Activated gamma-delta T cell treated with anti-CD3 and anti-CD28 coated beads, Interleukin-2, amount 50 U/mL, for 16 hours (primary cell): Measurements from ENCODE around the gene PHIP.

ENCODE experiments used
- DNase-seq: peaks from one replicate; pipeline ENCODE4 v3.0.0-alpha.2; 2020; ENCODE audit warnings: low read depth

Gene PHIP

GRCh38 chr6:79070206-79070825 lies 7.7 kb downstream of the PHIP start:
- no peak for DNase-seq

- DNase-seq, result no peak
These were observed 11.2 kb downstream of the PHIP start for GRCh38 chr6:79066828-79067227.

- no peak for DNase-seq
These were observed 11.7 kb downstream of the PHIP start for GRCh38 chr6:79066330-79066729.

GRCh38 chr6:79065232-79065631 lies 12.8 kb downstream of the PHIP start:
- no peak for DNase-seq

DNA sequence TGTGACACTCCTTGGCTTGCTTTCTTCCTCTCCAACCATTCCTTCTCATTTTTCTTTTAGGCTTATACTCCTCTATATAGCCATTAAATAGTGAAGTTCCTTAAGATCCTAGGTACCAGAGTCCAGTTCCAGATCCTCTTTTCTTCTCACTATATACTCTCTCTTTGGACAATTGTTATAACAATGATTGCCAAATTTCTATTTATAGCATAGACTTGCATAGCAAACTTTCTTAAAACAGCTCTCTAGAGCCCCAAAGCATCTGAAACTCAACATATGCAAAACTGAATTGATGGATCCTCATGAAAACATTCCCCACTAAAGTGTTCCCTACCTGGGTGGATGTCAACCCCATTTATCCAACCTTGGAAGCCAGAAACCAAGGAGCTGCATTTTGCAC lies 13.4 kb downstream of the PHIP start:
- DNase-seq, result no peak

GRCh38 chr6:79062708-79063107 lies 15.3 kb downstream of the PHIP start:
- no peak for DNase-seq

- DNase-seq, result no peak
These were observed 20.3 kb downstream of the PHIP start for GRCh38 chr6:79057746-79058145.

DNA sequence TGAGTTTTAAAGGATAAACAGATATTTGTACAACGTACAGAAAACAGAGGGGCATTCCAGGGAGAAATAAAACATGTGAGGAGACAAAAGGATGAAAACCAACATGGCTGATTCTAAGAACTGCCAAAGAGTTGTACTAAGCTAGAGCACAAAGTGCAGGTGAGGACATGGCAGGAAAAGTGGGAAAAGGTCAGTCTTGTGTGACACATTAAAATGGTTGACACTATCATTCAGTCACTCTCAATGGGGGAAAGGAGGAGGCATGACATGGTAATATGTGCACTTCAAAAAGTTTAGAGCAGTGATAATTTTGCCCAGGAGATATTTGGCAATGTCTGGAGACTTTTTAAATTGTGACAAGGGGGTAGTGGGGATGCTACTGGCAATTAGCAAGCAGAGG lies 21.8 kb downstream of the PHIP start:
- no peak for DNase-seq

DNA sequence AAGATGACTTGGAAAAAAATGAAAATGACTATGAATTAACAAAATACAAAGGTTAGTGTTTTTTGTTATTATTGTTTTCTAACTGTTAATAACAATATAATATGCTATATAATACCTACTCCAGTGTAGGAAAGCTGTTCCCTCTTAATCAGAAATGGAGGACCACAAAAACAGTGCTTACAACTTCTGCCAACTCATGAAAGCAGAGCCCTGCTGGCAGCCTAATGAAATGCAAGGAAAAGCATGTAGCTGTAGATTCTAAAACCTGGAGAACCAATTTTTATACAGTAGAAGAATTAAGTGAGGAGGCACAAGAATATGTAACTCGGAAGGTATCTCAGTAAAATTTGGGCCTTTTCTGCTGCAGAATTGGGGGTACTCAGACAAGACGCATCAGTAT lies 29.4 kb downstream of the PHIP start:
- no peak for DNase-seq

DNA sequence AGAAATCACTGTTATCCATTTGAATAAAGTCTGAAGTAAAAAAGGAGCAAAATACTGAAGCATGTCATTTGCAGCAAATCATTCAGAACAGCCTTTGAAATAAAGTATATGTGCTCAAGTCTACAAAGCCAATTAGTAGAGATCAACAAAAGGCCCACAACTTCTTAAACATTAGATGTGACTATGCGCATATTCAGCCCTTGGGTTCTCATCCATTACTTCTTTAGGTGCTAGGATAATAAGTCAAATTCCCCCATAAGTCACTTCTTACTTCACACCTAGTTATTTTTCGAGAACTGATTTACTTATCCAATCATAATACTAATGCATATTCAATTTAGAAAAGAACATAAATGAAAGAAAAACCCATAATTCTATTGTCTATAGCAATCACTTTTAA lies 31.0 kb downstream of the PHIP start:
- DNase-seq, result no peak

GRCh38 chr6:79045966-79046365 lies 32.1 kb downstream of the PHIP start:
- DNase-seq, result no peak

- no peak for DNase-seq
These were observed 35.3 kb downstream of the PHIP start for GRCh38 chr6:79042799-79043126.

GRCh38 chr6:79042088-79042798 lies 35.8 kb downstream of the PHIP start:
- DNase-seq, result no peak

DNA sequence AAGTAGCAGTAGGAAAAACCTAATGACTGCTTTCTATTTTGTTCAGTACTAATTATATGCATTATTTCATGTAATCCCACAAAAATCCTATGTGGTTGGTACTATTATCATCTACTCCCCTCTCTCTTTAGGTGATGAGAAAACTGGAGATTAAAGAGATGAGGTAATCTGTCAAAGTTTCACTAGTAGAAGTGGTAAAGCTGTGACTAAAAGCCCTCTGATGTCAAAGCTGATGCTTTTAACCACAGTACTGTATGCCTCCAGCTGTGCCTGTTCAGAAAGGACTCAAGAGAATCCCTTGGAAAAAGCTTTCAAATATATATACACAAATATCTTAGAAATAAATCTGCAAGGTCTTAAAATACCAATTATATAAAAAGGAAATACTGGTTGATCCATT lies 38.0 kb downstream of the PHIP start:
- no peak for DNase-seq

- DNase-seq, result no peak
These were observed 40.0 kb downstream of the PHIP start for GRCh38 chr6:79038061-79038460.

- no peak for DNase-seq
These were observed 43.2 kb downstream of the PHIP start for GRCh38 chr6:79034865-79035264.

- no peak for DNase-seq
These were observed 44.8 kb downstream of the PHIP start for GRCh38 chr6:79033279-79033678.

DNA sequence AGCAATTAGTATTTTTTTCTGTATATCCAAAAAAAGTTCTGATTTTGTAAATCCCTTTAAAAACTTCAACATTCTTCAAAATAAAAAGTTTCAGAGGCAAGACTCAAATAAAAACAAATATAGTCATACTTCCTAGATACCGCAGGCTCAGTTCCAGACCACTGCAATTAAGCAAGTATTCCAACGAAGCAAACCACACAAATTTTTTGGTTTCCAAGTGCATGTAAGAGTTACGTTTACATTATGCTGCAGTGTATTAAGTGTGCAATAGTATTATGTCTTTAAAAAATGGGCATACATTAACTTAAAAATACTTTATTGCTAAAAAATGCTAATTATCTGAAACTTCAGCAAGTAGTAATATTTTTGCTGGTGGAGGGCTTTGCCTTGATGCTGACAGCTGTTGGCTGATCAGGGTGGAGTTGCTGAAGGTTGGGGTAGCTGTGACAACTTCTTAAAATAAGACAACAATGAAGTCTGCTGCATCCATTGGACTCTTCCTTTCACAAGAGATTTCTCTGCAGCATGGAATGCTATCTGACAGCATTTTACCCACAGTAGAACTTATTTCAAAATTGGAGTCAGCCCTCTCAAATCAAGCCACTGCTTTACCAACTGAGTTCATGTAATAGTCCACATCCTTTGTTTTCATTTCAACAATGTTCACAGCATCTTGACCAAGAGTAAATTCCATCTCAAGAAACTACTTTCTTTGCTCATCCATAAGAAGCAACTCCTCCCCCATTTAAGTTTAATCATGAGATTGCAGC lies 46.0 kb downstream of the PHIP start:
- DNase-seq, result no peak

- DNase-seq, result no peak
These were observed 47.5 kb downstream of the PHIP start for GRCh38 chr6:79030511-79030910.

GRCh38 chr6:79030023-79030422 lies 48.0 kb downstream of the PHIP start:
- no peak for DNase-seq

GRCh38 chr6:79028641-79029314 lies 49.3 kb downstream of the PHIP start:
- no peak for DNase-seq

- DNase-seq, result no peak
These were observed 66.1 kb downstream of the PHIP start for GRCh38 chr6:79011940-79012339.

DNA sequence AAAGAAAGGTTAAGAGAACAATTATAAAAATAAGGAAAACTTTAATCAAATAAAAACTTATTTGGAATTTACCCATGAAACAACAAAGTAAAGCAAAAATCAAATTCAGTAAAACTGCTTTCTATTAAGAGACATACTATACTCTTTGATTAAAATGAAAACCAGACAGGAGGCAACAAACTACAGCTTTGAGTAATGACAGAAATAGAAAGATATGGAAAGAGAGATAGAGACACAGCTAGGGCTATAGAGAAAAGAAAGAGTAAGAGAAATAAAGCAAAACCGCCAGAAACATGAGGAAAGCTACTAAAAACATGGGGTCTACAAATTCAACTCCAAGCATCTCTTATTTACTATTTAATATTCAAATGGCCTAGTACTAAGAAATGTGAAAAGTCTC lies 67.6 kb downstream of the PHIP start:
- no peak for DNase-seq
